Mesothelial cell of epicardium (in vitro differentiated cells): Measurements from ENCODE around the gene UBAP1. TPM values are rescaled to one million over a fixed set of nuclear protein-coding genes. Genes with fewer than 3 reads are reported as not detected.
"Not testable (repeated sequence)": the region's sequence is repeated elsewhere in the genome, so short reads cannot be mapped to it uniquely, and the experiment has no call there.

ENCODE experiments used
- DNase-seq, 2 experiments: peaks; one replicate each; pipeline ENCODE4 v3.0.0; 2021; ENCODE audit warnings: low spot score in 2 of 2; ENCODE audit not compliant: unreplicated experiment in 2 of 2
- H3K27ac Mint-ChIP-seq: 2 replicates; pipeline ENCODE4 v1.8.0; 2021; ENCODE audit warnings: mixed read lengths
- H3K27me3 Mint-ChIP-seq: 2 replicates; pipeline ENCODE4 v1.8.0; 2021; ENCODE audit warnings: low read depth, mixed read lengths
- H3K36me3 Mint-ChIP-seq: 2 replicates; pipeline ENCODE4 v1.8.0; 2021; ENCODE audit warnings: mixed read lengths
- H3K4me1 Mint-ChIP-seq: 2 replicates; pipeline ENCODE4 v1.8.0; 2021; ENCODE audit warnings: mixed read lengths
- H3K4me3 Mint-ChIP-seq: 2 replicates; pipeline ENCODE4 v1.8.0; 2021; ENCODE audit warnings: mild to moderate bottlenecking, moderate library complexity, mixed read lengths
- H3K9me3 Mint-ChIP-seq: 2 replicates; pipeline ENCODE4 v1.8.0; 2021; ENCODE audit warnings: mixed read lengths
- CTCF ChIP-seq: fragments of 200-600 bp; sonication (generic); IDR thresholded peaks from one replicate; pipeline ENCODE4 v1.5.0; 2021; ENCODE audit warnings: antibody characterized with exemption; ENCODE audit not compliant: unreplicated experiment
- total RNA-seq: library from RNA; stranded (reverse); gene quantifications from 3 replicates; pipeline ENCODE4 v1.2.1, GENCODE V29; 2021

Gene UBAP1
- total RNA-seq, 1 donor from 2014 or later = 38.0 TPM

GRCh38 chr9:34262971-34263370, 84.1 kb downstream of the UBAP1 start:
- no peak overlapping the region for H3K4me3 Mint-ChIP-seq
- no peak for TF ChIP-seq CTCF
- no peaks in the 10 kb centered on the region for H3K4me1 Mint-ChIP-seq
- no peak overlapping the region for H3K27ac Mint-ChIP-seq
- no peaks in the 10 kb centered on the region for H3K9me3 Mint-ChIP-seq
- no peaks in the 10 kb centered on the region for H3K27me3 Mint-ChIP-seq
- DNase-seq = no peak
- peaks cover 3% of the 10 kb centered on the region for H3K36me3 Mint-ChIP-seq

- no peak for DNase-seq
- Mint-ChIP-seq H3K9me3 (no peaks in the 10 kb centered on the region), H3K27ac (no peak overlapping the region)
Observed at GRCh38 chr9:34267660-34268059, 88.8 kb downstream of the UBAP1 start.

GRCh38 chr9:34271265-34272006, 92.6 kb downstream of the UBAP1 start:
- no peak for TF ChIP-seq CTCF
- no peak overlapping the region for H3K4me3 Mint-ChIP-seq
- peaks cover 15% of the 10 kb centered on the region for H3K4me1 Mint-ChIP-seq
- H3K9me3 Mint-ChIP-seq = no peaks in the 10 kb centered on the region
- no peak for DNase-seq
- H3K27ac Mint-ChIP-seq = peak overlapping the region; percentile 28
- H3K36me3 Mint-ChIP-seq = no peaks in the 10 kb centered on the region
- H3K27me3 Mint-ChIP-seq = no peaks in the 10 kb centered on the region

More at GRCh38 chr9:34267660-34268059, 88.8 kb downstream of the UBAP1 start:
- TF ChIP-seq CTCF = no peak
- no peak overlapping the region for H3K4me3 Mint-ChIP-seq
- peaks cover 3% of the 10 kb centered on the region for H3K36me3 Mint-ChIP-seq
- no peaks in the 10 kb centered on the region for H3K27me3 Mint-ChIP-seq
- H3K4me1 Mint-ChIP-seq = peaks cover 15% of the 10 kb centered on the region

GRCh38 chr9:34272101-34272541, 93.3 kb downstream of the UBAP1 start:
- Mint-ChIP-seq H3K4me3 (no peak overlapping the region), H3K36me3 (no peaks in the 10 kb centered on the region), H3K9me3 (no peaks in the 10 kb centered on the region), H3K4me1 (peaks cover 15% of the 10 kb centered on the region), H3K27ac (no peak overlapping the region), H3K27me3 (no peaks in the 10 kb centered on the region)
- no peak for DNase-seq
- TF ChIP-seq CTCF = no peak

- H3K27ac Mint-ChIP-seq, H3K27me3 Mint-ChIP-seq, H3K36me3 Mint-ChIP-seq, H3K4me3 Mint-ChIP-seq, DNase-seq, H3K9me3 Mint-ChIP-seq: not testable (repeated sequence)
- peaks cover 15% of the 10 kb centered on the region for H3K4me1 Mint-ChIP-seq
Observed at GRCh38 chr9:34273588-34273987, 94.7 kb downstream of the UBAP1 start.

- H3K27me3 Mint-ChIP-seq = no peaks in the 10 kb centered on the region
- no peak for DNase-seq
- peaks cover 15% of the 10 kb centered on the region for H3K4me1 Mint-ChIP-seq
- H3K36me3 Mint-ChIP-seq = no peaks in the 10 kb centered on the region
- TF ChIP-seq CTCF = no peak
- H3K27ac Mint-ChIP-seq = no peak overlapping the region
- no peaks in the 10 kb centered on the region for H3K9me3 Mint-ChIP-seq
- H3K4me3 Mint-ChIP-seq = no peak overlapping the region
Observed at GRCh38 chr9:34275811-34276210, 97.0 kb downstream of the UBAP1 start.
